Hepatocyte (in vitro differentiated cells): Measurements from ENCODE around the gene LUZP2. TPM values are rescaled to one million over a fixed set of nuclear protein-coding genes. Genes with fewer than 3 reads are reported as not detected.
A peak's percentile ranks its signal among the peaks of the same experiment; 100 is the strongest.

Experiments
- DNase-seq: peaks from one replicate; pipeline ENCODE4 v3.0.0-alpha.2; 2016; ENCODE audit warnings: low spot score
- H2AFZ ChIP-seq: fragments of 200-600 bp; sonication (generic); 2 replicates; pipeline ENCODE4 v1.6.0; 2016; ENCODE audit warnings: antibody characterized with exemption, mild to moderate bottlenecking
- H3K27ac ChIP-seq: fragments of 200-600 bp; sonication (generic); 2 replicates; pipeline ENCODE4 v1.5.1; 2016; ENCODE audit warnings: mild to moderate bottlenecking
- H3K27me3 ChIP-seq: fragments of 200-600 bp; sonication (generic); 2 replicates; pipeline ENCODE4 v1.6.1; 2016
- H3K36me3 ChIP-seq: fragments of 200-600 bp; sonication (generic); replicated peaks from 2 replicates; pipeline ENCODE4 v1.5.1; 2016; ENCODE audit warnings: low read depth; ENCODE audit not compliant: insufficient read depth
- H3K4me1 ChIP-seq: fragments of 200-600 bp; sonication (generic); 2 replicates; pipeline ENCODE4 v1.5.1; 2016; ENCODE audit warnings: mild to moderate bottlenecking, moderate library complexity; ENCODE audit not compliant: insufficient read depth
- H3K4me2 ChIP-seq: fragments of 200-600 bp; sonication (generic); 2 replicates; pipeline ENCODE4 v1.6.0; 2016
- H3K4me3 ChIP-seq: fragments of 200-600 bp; sonication (generic); 2 replicates; pipeline ENCODE4 v1.5.1; 2016; ENCODE audit warnings: mild to moderate bottlenecking
- H3K79me2 ChIP-seq: fragments of 200-600 bp; sonication (generic); 2 replicates; pipeline ENCODE4 v1.6.0; 2017; ENCODE audit warnings: mild to moderate bottlenecking
- H3K9me2 ChIP-seq: fragments of 200-600 bp; sonication (generic); replicated peaks from 2 replicates; pipeline ENCODE4 v1.6.0; 2017; ENCODE audit warnings: mild to moderate bottlenecking; ENCODE audit not compliant: insufficient read depth
- H3K9me3 ChIP-seq: fragments of 200-600 bp; sonication (generic); 2 replicates; pipeline ENCODE4 v1.5.1; 2016; ENCODE audit warnings: low read depth, mild to moderate bottlenecking
- H4K20me1 ChIP-seq: fragments of 200-600 bp; sonication (generic); 2 replicates; pipeline ENCODE4 v1.6.0; 2016; ENCODE audit warnings: mild to moderate bottlenecking; ENCODE audit not compliant: insufficient read depth, poor library complexity, severe bottlenecking
- EZH2 ChIP-seq: fragments of 200-600 bp; sonication (generic); IDR thresholded peaks from 2 replicates; pipeline ENCODE4 v1.6.1; 2016; ENCODE audit warnings: antibody characterized with exemption, mild to moderate bottlenecking, borderline replicate concordance
- EZH2phosphoT487 ChIP-seq: fragments of 200-600 bp; sonication (generic); IDR thresholded peaks from one replicate; pipeline ENCODE4 v1.6.1; 2018; ENCODE audit warnings: antibody characterized with exemption, mild to moderate bottlenecking, low read depth, moderate library complexity; ENCODE audit not compliant: unreplicated experiment, severe bottlenecking
- WGBS: methylation state at CpG from one replicate; pipeline ENCODE4 v1.1.6; 2016; ENCODE audit warnings: low lambda C conversion rate; ENCODE audit errors: missing lambda C conversion rate; 5-methylcytosine and 5-hydroxymethylcytosine counted together
- polyA plus RNA-seq: library from polyadenylated mRNA; unstranded; fragments of >200 nt; fragmentation: Nextera tagmentation; extraction: Ambion mirVana; gene quantifications from 2 replicates; pipeline ENCODE4 v1.2.1, GENCODE V29; 2016
- total RNA-seq: library from RNA; depleted of rRNA; stranded (reverse); fragments of >200 nt; gene quantifications from 2 replicates; pipeline ENCODE4 v1.2.3, GENCODE V29; 2014
- TF ChIP-seq, protein P1 (sequence below): fragments of 200-600 bp; sonication (generic); IDR thresholded peaks from 2 replicates; pipeline ENCODE4 v1.5.1; 2016; ENCODE audit warnings: antibody characterized with exemption, mild to moderate bottlenecking; ENCODE audit not compliant: poor library complexity

Gene LUZP2
- total and polyA plus RNA-seq, 2 experiments from 2014 or later, result 2.2 to 7.9 TPM

GRCh38 chr11:24496386-24496735 is 492 bp upstream of the LUZP2 start:
- Histone ChIP-seq H4K20me1 (no peaks in the 10 kb centered on the region), H2AFZ (peak overlapping the region; percentile 92), H3K9me3 (no peaks in the 10 kb centered on the region), H3K4me3 (peak overlapping the region; percentile 56), H3K36me3 (no peaks in the 10 kb centered on the region), H3K79me2 (no peaks in the 10 kb centered on the region), H3K4me2 (peak overlapping the region; percentile 91), H3K9me2 (no peaks in the 10 kb centered on the region), H3K4me1 (no peaks in the 10 kb centered on the region), H3K27me3 (peaks cover 45% of the 10 kb centered on the region), H3K27ac (no peak overlapping the region)
- no peak for TF ChIP-seq EZH2
- TF ChIP-seq, protein P1, sequence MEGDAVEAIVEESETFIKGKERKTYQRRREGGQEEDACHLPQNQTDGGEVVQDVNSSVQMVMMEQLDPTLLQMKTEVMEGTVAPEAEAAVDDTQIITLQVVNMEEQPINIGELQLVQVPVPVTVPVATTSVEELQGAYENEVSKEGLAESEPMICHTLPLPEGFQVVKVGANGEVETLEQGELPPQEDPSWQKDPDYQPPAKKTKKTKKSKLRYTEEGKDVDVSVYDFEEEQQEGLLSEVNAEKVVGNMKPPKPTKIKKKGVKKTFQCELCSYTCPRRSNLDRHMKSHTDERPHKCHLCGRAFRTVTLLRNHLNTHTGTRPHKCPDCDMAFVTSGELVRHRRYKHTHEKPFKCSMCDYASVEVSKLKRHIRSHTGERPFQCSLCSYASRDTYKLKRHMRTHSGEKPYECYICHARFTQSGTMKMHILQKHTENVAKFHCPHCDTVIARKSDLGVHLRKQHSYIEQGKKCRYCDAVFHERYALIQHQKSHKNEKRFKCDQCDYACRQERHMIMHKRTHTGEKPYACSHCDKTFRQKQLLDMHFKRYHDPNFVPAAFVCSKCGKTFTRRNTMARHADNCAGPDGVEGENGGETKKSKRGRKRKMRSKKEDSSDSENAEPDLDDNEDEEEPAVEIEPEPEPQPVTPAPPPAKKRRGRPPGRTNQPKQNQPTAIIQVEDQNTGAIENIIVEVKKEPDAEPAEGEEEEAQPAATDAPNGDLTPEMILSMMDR, result no peak
- TF ChIP-seq EZH2phosphoT487, result no peak
- DNase-seq, result no peak
- 6% methylated on average over 14 of the region's 14 CpGs for WGBS

DNA sequence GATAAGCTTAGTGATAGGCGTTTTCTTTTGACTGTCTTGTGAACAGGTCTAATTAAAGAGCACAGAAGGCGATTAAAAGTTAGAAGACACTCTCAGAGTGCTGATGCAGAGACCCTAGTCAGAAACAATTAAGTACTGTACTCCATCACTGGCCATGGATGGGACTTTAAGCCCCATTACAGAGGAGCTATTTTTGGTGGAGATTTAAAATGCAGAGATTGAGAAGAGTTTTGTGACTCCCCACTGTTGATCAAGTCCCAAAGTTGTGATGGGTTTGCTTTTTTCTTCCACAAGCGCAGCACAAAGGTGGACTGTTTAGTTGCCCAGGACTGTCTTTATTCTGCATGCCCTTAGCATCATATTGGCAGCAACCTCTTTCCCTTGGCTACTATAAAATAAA is 978 bp downstream of the LUZP2 start:
- H4K20me1 ChIP-seq, result no peaks in the 10 kb centered on the region
- no peak for TF ChIP-seq EZH2phosphoT487
- TF ChIP-seq EZH2, result no peak
- TF ChIP-seq, protein P1, result no peak
- H3K79me2 ChIP-seq, result no peaks in the 10 kb centered on the region
- H3K36me3 ChIP-seq, result no peaks in the 10 kb centered on the region
- peak overlapping the region; percentile 91 for H3K4me2 ChIP-seq
- peaks cover 45% of the 10 kb centered on the region for H3K27me3 ChIP-seq
- H3K9me2 ChIP-seq, result no peaks in the 10 kb centered on the region
- no peak for DNase-seq
- no peaks in the 10 kb centered on the region for H3K9me3 ChIP-seq
- H3K4me3 ChIP-seq, result peak overlapping the region; percentile 56
- no peak overlapping the region for H3K27ac ChIP-seq
- no peak overlapping the region for H2AFZ ChIP-seq
- WGBS, result 77% methylated on average over 3 of the region's 3 CpGs
- no peaks in the 10 kb centered on the region for H3K4me1 ChIP-seq

DNA sequence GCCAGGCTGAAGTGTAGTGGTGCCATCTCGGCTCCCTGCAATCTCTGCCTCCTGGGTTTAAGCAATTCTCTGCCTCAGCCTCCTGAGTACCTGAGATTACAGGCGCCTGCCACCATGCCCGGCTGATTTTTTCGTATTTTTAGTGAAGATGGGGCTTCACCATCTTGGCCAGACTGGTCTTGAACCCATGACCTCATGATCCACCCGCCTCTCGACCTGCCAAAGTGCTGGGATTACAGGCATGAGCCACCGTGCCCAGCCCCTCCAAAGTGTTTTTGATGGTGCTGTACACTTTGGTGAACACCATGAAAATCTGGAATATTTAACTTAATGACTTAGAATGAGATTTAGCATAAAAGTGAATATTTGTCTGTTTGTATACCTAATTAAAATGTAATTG is 5.6 kb downstream of the LUZP2 start:
- H3K4me1 ChIP-seq, result no peaks in the 10 kb centered on the region
- 84% methylated on average over 7 of the region's 7 CpGs for WGBS

More for the DNA sequence above, 5.6 kb downstream of the LUZP2 start:
- Histone ChIP-seq H4K20me1 (no peaks in the 10 kb centered on the region), H2AFZ (no peak overlapping the region), H3K4me2 (no peak overlapping the region), H3K27me3 (peaks cover 21% of the 10 kb centered on the region), H3K9me2 (no peaks in the 10 kb centered on the region), H3K27ac (no peak overlapping the region), H3K4me3 (no peak overlapping the region), H3K9me3 (no peaks in the 10 kb centered on the region), H3K36me3 (no peaks in the 10 kb centered on the region), H3K79me2 (no peaks in the 10 kb centered on the region)
- no peak for DNase-seq
- TF ChIP-seq EZH2phosphoT487 (no peak), EZH2 (no peak)
- TF ChIP-seq, protein P1, result no peak
